KMS-11 (cell line): ENCODE results near the gene ZNF710.

Experiments used
- H2AFZ ChIP-seq: fragments of 200-600 bp; sonication (generic); 2 replicates; pipeline ENCODE4 v1.6.1; 2016; ENCODE audit warnings: antibody characterized with exemption, mixed run types, low read depth
- H3K27ac ChIP-seq: fragments of 200-600 bp; sonication (generic); 2 replicates; pipeline ENCODE4 v1.6.1; 2016; ENCODE audit warnings: mild to moderate bottlenecking, mixed run types
- H3K27me3 ChIP-seq: fragments of 200-600 bp; sonication (generic); 2 replicates; pipeline ENCODE4 v1.6.1; 2017; ENCODE audit warnings: mild to moderate bottlenecking, low read depth, mixed run types, moderate library complexity; ENCODE audit not compliant: insufficient read depth
- H3K36me3 ChIP-seq: fragments of 200-600 bp; sonication (generic); 2 replicates; pipeline ENCODE4 v1.6.1; 2017; ENCODE audit warnings: mild to moderate bottlenecking, mixed run types; ENCODE audit not compliant: insufficient read depth
- H3K4me1 ChIP-seq: fragments of 200-600 bp; sonication (generic); 2 replicates; pipeline ENCODE4 v1.6.1; 2016; ENCODE audit warnings: mild to moderate bottlenecking, low read depth, mixed run types; ENCODE audit not compliant: poor library complexity, severe bottlenecking
- H3K4me2 ChIP-seq: fragments of 200-600 bp; sonication (generic); 2 replicates; pipeline ENCODE4 v1.7.0; 2016; ENCODE audit warnings: mild to moderate bottlenecking, mixed run types
- H3K4me3 ChIP-seq: fragments of 200-600 bp; sonication (generic); IDR thresholded peaks from 2 replicates; pipeline ENCODE4 v1.6.1; 2017; ENCODE audit warnings: low read depth, low read length, mixed read lengths; ENCODE audit not compliant: insufficient read depth
- H3K79me2 ChIP-seq: fragments of 200-600 bp; sonication (generic); 2 replicates; pipeline ENCODE4 v1.6.1; 2016; ENCODE audit warnings: low read depth, mixed run types; ENCODE audit not compliant: insufficient read depth
- H3K9ac ChIP-seq: fragments of 200-600 bp; sonication (generic); 2 replicates; pipeline ENCODE4 v1.6.1; 2016; ENCODE audit warnings: mild to moderate bottlenecking, mixed run types
- H4K20me1 ChIP-seq: fragments of 200-600 bp; sonication (generic); 2 replicates; pipeline ENCODE4 v1.6.1; 2016; ENCODE audit warnings: mild to moderate bottlenecking, mixed run types; ENCODE audit not compliant: insufficient read depth
- CTCF ChIP-seq: fragments of 200-600 bp; sonication (generic); conservative IDR thresholded peaks from 2 replicates; pipeline ENCODE4 v1.6.1; 2017; ENCODE audit warnings: low read depth, mild to moderate bottlenecking, antibody characterized with exemption, low read length, moderate library complexity, mixed read lengths

The ZNF710 gene

GRCh38 chr15:90035095-90035839 is 34.1 kb downstream of the ZNF710 start:
- H2AFZ ChIP-seq: no peak overlapping the region
- no peak overlapping the region for H3K9ac ChIP-seq
- no peak overlapping the region for H3K4me3 ChIP-seq
- no peak overlapping the region for H3K4me2 ChIP-seq
- peaks cover 77% of the 10 kb centered on the region for H3K4me1 ChIP-seq
- peaks cover 47% of the 10 kb centered on the region for H3K79me2 ChIP-seq
- H3K27me3 ChIP-seq: no peaks in the 10 kb centered on the region
- H4K20me1 ChIP-seq: no peaks in the 10 kb centered on the region
- H3K36me3 ChIP-seq: no peaks in the 10 kb centered on the region
- no peak for TF ChIP-seq CTCF
- no peak overlapping the region for H3K27ac ChIP-seq

GRCh38 chr15:90035840-90036230 is 34.7 kb downstream of the ZNF710 start:
- H3K4me2 ChIP-seq: no peak overlapping the region
- no peak overlapping the region for H3K4me3 ChIP-seq
- peaks cover 72% of the 10 kb centered on the region for H3K4me1 ChIP-seq
- H2AFZ ChIP-seq: no peak overlapping the region
- peaks cover 44% of the 10 kb centered on the region for H3K79me2 ChIP-seq
- H3K27ac ChIP-seq: no peak overlapping the region
- TF ChIP-seq CTCF: no peak
- H3K9ac ChIP-seq: no peak overlapping the region
- no peaks in the 10 kb centered on the region for H4K20me1 ChIP-seq
- H3K36me3 ChIP-seq: no peaks in the 10 kb centered on the region
- H3K27me3 ChIP-seq: no peaks in the 10 kb centered on the region

GRCh38 chr15:90036343-90036742 is 35.2 kb downstream of the ZNF710 start:
- H3K4me2 ChIP-seq: no peak overlapping the region
- no peaks in the 10 kb centered on the region for H4K20me1 ChIP-seq
- H3K9ac ChIP-seq: no peak overlapping the region
- no peak for TF ChIP-seq CTCF
- H3K79me2 ChIP-seq: peaks cover 48% of the 10 kb centered on the region
- no peak overlapping the region for H3K4me3 ChIP-seq
- peaks cover 67% of the 10 kb centered on the region for H3K4me1 ChIP-seq
- no peak overlapping the region for H3K27ac ChIP-seq
- no peak overlapping the region for H2AFZ ChIP-seq
- no peaks in the 10 kb centered on the region for H3K36me3 ChIP-seq
- H3K27me3 ChIP-seq: no peaks in the 10 kb centered on the region

DNA sequence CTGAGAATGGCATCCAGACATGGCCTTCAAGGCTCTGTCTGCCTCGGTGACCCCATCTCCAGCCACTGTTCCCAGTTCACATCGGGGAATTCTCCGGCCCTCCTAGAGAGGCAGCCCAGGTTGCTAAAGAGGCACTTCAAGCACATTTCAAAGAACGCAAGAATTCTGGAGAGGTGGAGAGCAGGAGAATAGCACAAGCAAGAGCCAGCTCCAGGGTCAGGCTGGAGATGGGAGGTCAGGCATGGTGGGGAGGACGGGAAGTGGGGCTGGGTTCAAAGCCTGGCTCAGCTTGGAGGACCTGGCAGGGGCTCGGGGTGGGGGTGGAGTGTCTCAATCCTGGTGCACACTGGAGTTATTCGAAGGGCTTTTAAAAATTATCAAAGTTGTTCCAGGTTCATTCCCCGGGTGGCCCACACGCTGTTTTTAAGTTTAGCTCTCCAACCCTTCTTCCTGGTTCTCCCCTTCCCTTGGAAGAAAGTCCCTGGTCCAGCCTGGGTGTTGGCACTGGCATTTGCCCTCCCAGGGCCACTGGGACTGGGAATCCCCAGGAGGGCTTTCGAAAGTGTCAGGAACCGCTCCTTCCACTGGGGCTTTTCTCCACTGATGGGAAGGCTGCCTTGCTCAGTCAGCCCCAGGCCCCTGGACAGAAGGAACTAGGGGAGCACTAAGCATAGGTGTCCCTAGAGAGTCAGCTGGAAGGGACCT is 35.8 kb downstream of the ZNF710 start:
- no peak overlapping the region for H3K4me2 ChIP-seq
- peak overlapping the region; percentile 50; the same call in 1 of the 2 replicates for H3K27ac ChIP-seq
- TF ChIP-seq CTCF: no peak
- no peaks in the 10 kb centered on the region for H3K27me3 ChIP-seq
- no peaks in the 10 kb centered on the region for H4K20me1 ChIP-seq
- no peak overlapping the region for H3K9ac ChIP-seq
- H3K79me2 ChIP-seq: peaks cover 46% of the 10 kb centered on the region
- peaks cover 64% of the 10 kb centered on the region for H3K4me1 ChIP-seq
- no peak overlapping the region for H3K4me3 ChIP-seq
- H2AFZ ChIP-seq: no peak overlapping the region
- no peaks in the 10 kb centered on the region for H3K36me3 ChIP-seq
